ENCODE results near the gene KLK14.

Gene KLK14

GRCh38 chr19:51108066-51108804 lies 25.5 kb upstream of the KLK14 start, which contains the start of gene CTU1:
Gene CTU1 (minus strand): TSS chr19:51108409. CDS start chr19:51104569, 3,840 bp downstream.
- DNase-seq (ENCODE audit: low spot score) = peak; percentile 99

- DNase-seq (ENCODE audit: low spot score) = no peak
Measured at GRCh38 chr19:51107406-51108065, 24.8 kb upstream of the KLK14 start.

GRCh38 chr19:51103926-51104341 lies 21.2 kb upstream of the KLK14 start:
- no peak for DNase-seq (ENCODE audit: low spot score)

- no peak for DNase-seq (ENCODE audit: low spot score)
Measured at GRCh38 chr19:51102991-51103390, 20.3 kb upstream of the KLK14 start.

- no peak for DNase-seq (ENCODE audit: low spot score)
Measured at GRCh38 chr19:51101171-51101865, 18.6 kb upstream of the KLK14 start.

GRCh38 chr19:51100601-51101000 lies 17.9 kb upstream of the KLK14 start:
- DNase-seq (ENCODE audit: low spot score) = no peak

GRCh38 chr19:51099047-51099382 lies 16.3 kb upstream of the KLK14 start:
- DNase-seq (ENCODE audit: low spot score) = no peak

GRCh38 chr19:51098365-51099046 lies 15.8 kb upstream of the KLK14 start:
- no peak for DNase-seq (ENCODE audit: low spot score)

- DNase-seq (ENCODE audit: low spot score) = no peak
Measured at GRCh38 chr19:51097796-51098195, 15.1 kb upstream of the KLK14 start.

- DNase-seq (ENCODE audit: low spot score) = peak; percentile 13
Measured at GRCh38 chr19:51097166-51097738, 14.6 kb upstream of the KLK14 start.

- DNase-seq (ENCODE audit: low spot score) = peak; percentile 15
Measured at GRCh38 chr19:51096473-51097165, 13.9 kb upstream of the KLK14 start.

GRCh38 chr19:51094696-51095279 lies 12.1 kb upstream of the KLK14 start:
- DNase-seq (ENCODE audit: low spot score) = no peak

- DNase-seq (ENCODE audit: low spot score) = no peak
Measured at GRCh38 chr19:51093510-51094345, 11.0 kb upstream of the KLK14 start.

- peak; percentile 53 for DNase-seq (ENCODE audit: low spot score)
Measured at GRCh38 chr19:51093101-51093500, 10.4 kb upstream of the KLK14 start.

- DNase-seq (ENCODE audit: low spot score) = no peak
Measured at GRCh38 chr19:51091895-51092873, 9.5 kb upstream of the KLK14 start.

- no peak for DNase-seq (ENCODE audit: low spot score)
Measured at GRCh38 chr19:51091126-51091525, 8.4 kb upstream of the KLK14 start.

GRCh38 chr19:51090471-51090870 lies 7.8 kb upstream of the KLK14 start:
- no peak for DNase-seq (ENCODE audit: low spot score)

- no peak for DNase-seq (ENCODE audit: low spot score)
Measured at GRCh38 chr19:51089786-51090185, 7.1 kb upstream of the KLK14 start.

Measured in pons (tissue), 1 donor.